GM19023 (cell line): ENCODE measurements around the gene HARS1.
"Not testable (repeated sequence)": the region's sequence is repeated elsewhere in the genome, so short reads cannot be mapped to it uniquely, and the experiment has no call there.

Experiments used
- ATAC-seq: cut with Tn5 transposase; IDR thresholded peaks from one replicate; pipeline ENCODE4 v1.9.1; 2021; ENCODE audit warnings: mild to moderate bottlenecking, moderate library complexity; ENCODE audit not compliant: unreplicated experiment

HARS1 gene

GRCh38 chr5:140635291-140636257 lies 55.6 kb downstream of the HARS1 start:
- no peak for ATAC-seq

DNA sequence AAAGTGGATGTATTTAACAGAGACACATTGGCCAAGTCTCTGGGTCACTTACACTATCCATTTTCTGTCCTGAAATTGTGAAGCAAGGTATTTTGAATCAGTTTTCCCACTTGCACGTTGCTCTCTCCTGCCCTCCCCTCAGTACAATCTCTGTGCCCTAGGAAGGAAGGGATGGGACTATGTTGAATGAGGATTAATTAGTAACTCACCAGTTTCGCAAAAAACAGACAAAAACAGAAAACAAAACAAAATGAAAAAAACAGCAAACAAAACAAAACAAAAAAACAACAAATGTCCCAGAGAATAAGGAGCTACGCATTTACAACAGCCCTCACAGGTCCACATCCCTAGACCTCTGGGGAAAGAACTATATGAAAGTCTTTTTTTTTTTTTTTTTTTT lies 57.1 kb downstream of the HARS1 start:
- no peak for ATAC-seq

- no peak for ATAC-seq
Observed at GRCh38 chr5:140633501-140633900, 57.7 kb downstream of the HARS1 start.

DNA sequence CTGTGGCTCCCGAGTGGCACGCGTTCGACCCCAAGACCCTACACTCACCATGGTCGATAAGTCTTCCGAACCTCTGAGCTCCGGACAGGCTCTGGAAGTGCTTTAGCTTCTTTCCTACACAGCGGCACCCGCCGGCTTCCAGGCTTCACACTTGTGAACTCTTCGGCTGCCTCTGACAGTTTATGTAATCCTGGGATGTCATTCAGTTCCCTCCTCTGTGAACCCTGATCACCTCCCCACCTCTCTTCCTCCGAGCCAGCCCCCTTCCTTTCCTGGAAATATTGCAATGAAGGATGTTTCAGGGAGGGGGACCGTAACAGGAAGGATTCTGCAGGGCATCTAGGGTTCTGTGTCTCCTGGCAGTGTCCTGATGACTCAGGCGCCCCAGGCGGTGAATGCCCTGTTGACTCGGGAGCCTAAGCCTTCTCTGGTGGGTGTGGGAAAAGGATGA lies 58.1 kb downstream of the HARS1 start, which contains the start of gene CD14:
Gene CD14 (minus strand): TSS at position 155 of the 451 bp plus-strand sequence. CDS start 104 bp downstream, at position 51.
- peak; percentile 17 for ATAC-seq

DNA sequence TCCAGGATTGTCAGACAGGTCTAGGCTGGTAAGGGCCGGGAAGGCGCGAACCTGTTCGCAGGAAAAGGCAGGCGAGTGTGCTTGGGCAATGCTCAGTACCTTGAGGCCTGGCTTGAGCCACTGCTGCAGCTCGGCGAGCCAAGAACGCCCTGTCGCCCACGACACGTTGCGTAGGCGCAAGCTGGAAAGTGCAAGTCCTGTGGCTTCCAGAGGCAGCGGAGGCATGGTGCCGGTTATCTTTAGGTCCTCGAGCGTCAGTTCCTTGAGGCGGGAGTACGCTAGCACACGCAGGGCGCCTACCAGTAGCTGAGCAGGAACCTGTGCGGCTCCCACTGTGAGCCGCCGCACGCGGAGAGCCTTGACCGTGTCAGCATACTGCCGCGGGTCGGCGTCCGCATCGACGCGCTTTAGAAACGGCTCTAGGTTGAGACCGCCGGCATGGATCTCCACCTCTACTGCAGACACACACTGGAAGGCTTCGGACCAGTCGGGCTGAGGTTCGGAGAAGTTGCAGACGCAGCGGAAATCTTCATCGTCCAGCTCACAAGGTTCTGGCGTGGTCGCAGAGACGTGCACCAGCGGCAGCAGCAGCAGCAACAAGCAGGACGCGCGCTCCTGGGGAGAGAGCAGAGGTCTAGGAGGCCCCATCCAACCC lies 58.7 kb downstream of the HARS1 start:
- peak; percentile 59 for ATAC-seq

DNA sequence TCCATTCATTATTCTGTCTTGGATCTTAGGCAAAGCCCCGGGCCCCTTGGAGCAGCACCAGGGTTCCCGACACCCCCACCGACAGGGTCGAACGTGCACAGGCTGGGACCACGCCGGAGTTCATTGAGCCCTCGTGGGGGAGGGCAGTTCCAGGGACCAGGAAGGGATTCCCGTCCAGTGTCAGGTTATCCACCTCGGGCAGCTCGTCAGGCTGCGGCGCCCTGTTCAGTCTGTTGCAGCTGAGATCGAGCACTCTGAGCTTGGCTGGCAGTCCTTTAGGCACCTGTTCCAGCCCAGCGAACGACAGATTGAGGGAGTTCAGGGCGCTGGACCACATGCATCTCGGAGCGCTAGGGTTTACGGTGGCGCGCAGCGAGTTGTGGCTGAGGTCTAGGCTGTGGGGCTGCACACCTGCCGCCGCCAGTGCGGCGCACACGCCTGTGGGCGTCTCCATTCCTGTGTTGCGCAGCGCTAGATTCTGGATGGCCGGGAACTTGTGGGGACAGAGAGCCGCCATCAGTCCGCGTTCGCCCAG lies 59.3 kb downstream of the HARS1 start:
- ATAC-seq: peak; percentile 45

DNA sequence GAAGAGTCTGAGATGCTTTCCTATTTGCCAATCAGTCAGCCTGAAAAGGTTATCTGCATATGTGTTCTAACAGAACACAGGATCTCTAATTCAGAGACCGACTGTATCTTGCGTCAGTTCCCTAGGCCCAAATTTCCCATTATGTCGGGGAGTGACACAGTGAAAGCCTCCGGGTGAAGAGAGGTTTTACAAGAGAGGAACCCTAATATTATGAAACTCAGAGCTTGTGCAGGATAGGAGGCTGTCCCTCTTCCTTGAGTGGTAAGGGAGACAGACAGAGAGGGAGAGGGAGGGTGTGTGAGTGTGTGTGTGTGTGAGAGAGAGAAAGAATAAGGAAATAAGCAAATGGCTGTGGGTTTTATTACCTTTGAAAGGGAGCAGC lies 60.1 kb downstream of the HARS1 start:
- ATAC-seq: no peak

- ATAC-seq: no peak
Observed at GRCh38 chr5:140630292-140631035, 60.7 kb downstream of the HARS1 start.

DNA sequence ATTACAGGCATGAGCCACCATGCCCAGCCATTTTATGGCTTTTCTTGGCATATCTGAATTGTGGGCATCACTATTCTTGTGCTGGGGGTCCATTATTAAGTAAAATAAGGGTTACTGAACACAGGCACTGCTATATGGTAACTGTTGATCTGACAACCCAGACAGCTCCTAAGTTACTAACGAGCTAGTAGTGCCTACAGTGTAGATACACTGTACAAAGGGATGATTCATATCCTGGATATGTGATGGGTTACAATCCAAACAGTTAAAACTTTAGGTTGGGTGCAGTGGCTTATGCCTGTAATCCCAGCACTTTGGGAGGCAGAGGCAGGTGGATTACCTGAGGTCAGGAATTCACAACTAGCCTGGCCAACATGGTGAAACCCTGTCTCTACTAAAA lies 62.5 kb downstream of the HARS1 start:
- no peak for ATAC-seq

DNA sequence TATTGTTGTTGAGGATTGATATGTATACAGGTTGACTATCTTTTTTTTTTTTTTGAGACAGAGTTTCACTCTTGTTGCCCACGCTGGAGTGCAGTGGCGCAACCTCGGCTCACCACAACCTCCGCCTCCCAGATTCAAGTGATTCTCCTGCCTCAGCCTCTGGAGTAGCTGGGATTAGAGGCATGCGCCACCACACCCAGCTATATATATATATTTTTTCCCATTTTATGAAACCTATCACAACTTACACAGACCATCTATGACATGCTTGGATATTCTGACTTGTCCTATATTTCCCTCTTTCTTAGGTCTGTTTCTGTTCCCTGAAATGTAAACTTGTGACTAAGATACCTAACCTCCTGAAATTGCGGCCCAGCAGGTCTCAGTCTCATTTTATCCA lies 63.2 kb downstream of the HARS1 start:
- ATAC-seq: no peak

DNA sequence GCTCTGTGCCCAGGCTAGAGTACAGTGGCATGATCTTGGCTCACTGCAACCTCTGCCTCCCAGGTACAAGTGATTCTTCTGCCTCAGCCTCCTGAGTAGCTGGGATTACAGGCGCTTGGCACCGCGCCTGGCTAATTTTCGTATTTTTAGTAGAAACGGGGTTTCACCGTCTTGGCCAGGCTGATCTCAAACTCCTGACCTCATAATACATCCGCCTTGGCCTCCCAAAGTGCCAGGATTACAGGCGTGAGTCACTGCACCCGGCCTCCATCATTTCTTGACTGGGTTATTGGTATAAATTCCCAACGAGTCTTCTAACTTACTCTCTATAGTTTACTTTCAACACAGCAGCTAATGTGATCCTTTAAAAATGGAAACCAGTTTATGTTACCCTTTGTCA lies 66.3 kb downstream of the HARS1 start:
- not testable (repeated sequence) for ATAC-seq
